HepG2 (cell line): ENCODE data around the gene VDAC1. TPM values are rescaled to one million over a fixed set of nuclear protein-coding genes. Genes with fewer than 3 reads are reported as not detected.

Source experiments
- DMAP1 ChIP-seq: IDR thresholded peaks from 2 replicates; pipeline ENCODE4 v1.6.1; 2016
- FOXK2 ChIP-seq: fragments of 450-650 bp; IDR thresholded peaks from 2 replicates; pipeline ENCODE4 v1.6.1; 2016
- IRF2 ChIP-seq: IDR thresholded peaks from 2 replicates; pipeline ENCODE4 v1.6.1; 2018; ENCODE audit warnings: missing genetic modification reagents, missing compliant biosample characterization
- JUNB ChIP-seq: sonication (generic); formaldehyde crosslinking; IDR thresholded peaks from 2 replicates; pipeline ENCODE4 v1.8.0; 2022; ENCODE audit warnings: missing genetic modification reagents, mild to moderate bottlenecking, borderline replicate concordance
- KLF11 ChIP-seq: IDR thresholded peaks from 2 replicates; pipeline ENCODE4 v1.6.1; 2016; ENCODE audit warnings: missing compliant biosample characterization
- MEIS2 ChIP-seq: sonication (generic); formaldehyde crosslinking; IDR thresholded peaks from 2 replicates; pipeline ENCODE4 v1.9.0; 2021; ENCODE audit warnings: mild to moderate bottlenecking, missing genetic modification reagents
- MYC ChIP-seq: sonication (generic); formaldehyde crosslinking; IDR thresholded peaks from 2 replicates; pipeline ENCODE4 v1.9.0; 2021; ENCODE audit warnings: missing genetic modification reagents, borderline replicate concordance
- PRMT3 ChIP-seq: sonication (generic); formaldehyde crosslinking; IDR thresholded peaks from 2 replicates; pipeline ENCODE4 v1.8.1; 2022; ENCODE audit warnings: low read depth, mild to moderate bottlenecking, moderate library complexity, missing genetic modification reagents, borderline replicate concordance
- RAD21 ChIP-seq: fragments of 450-650 bp; formaldehyde crosslinking; IDR thresholded peaks from 2 replicates; pipeline ENCODE4 v1.5.0; 2020; ENCODE audit warnings: mild to moderate bottlenecking
- RCOR2 ChIP-seq: IDR thresholded peaks from 2 replicates; pipeline ENCODE4 v1.6.1; 2016; ENCODE audit warnings: missing biosample characterization, missing genetic modification reagents
- SMAD1 ChIP-seq: sonication (generic); formaldehyde crosslinking; IDR thresholded peaks from 2 replicates; pipeline ENCODE4 v1.4.0; 2020; ENCODE audit warnings: missing genetic modification reagents, low read depth, mild to moderate bottlenecking, borderline replicate concordance
- STAT5B ChIP-seq: sonication (generic); formaldehyde crosslinking; IDR thresholded peaks from 2 replicates; pipeline ENCODE4 v1.4.0; 2020; ENCODE audit warnings: missing genetic modification reagents
- THAP11 ChIP-seq: IDR thresholded peaks from 2 replicates; pipeline ENCODE4 v1.6.1; 2016; ENCODE audit warnings: missing biosample characterization, missing genetic modification reagents
- ZNF12 ChIP-seq: sonication (generic); formaldehyde crosslinking; IDR thresholded peaks from 2 replicates; pipeline ENCODE4 v1.5.0; 2020; ENCODE audit warnings: missing genetic modification reagents
- ZNF644 ChIP-seq: IDR thresholded peaks from 2 replicates; pipeline ENCODE4 v1.6.1; 2016; ENCODE audit warnings: low read depth
- ZNF709 ChIP-seq: sonication (generic); formaldehyde crosslinking; IDR thresholded peaks from 2 replicates; pipeline ENCODE4 v1.5.0; 2020; ENCODE audit warnings: mild to moderate bottlenecking, missing genetic modification reagents
- ZNF879 ChIP-seq: sonication (generic); formaldehyde crosslinking; IDR thresholded peaks from 2 replicates; pipeline ENCODE4 v1.8.1; 2023; ENCODE audit warnings: missing genetic modification reagents
- polyA plus RNA-seq, 8 experiments: library from polyadenylated mRNA; depleted of rRNA in 3 of 8; stranded (reverse) in 7 of 8; unstranded in 1 of 8; fragments of >200 nt; fragmentation: Illumina TruSeq in 4 of 8; extraction: Trizol in 4 of 8; gene quantifications; 2 replicates each; pipeline versions ENCODE4 v1.2.1 to v1.2.3, GENCODE V29; 2011 to 2016; ENCODE audit warnings: low read depth in 4 of 8, missing spikeins in 1 of 8, mixed read lengths in 1 of 8; ENCODE audit not compliant: insufficient read depth in 1 of 8
- total RNA-seq, 5 experiments: library from RNA; depleted of rRNA; stranded (reverse); fragments of >200 nt; fragmentation: Illumina TruSeq; extraction: Trizol; gene quantifications; 2 replicates each; pipeline ENCODE4 v1.2.3, GENCODE V29; 2016; ENCODE audit warnings: low read depth in 1 of 5
- TF ChIP-seq, protein P1 (sequence below): sonication (generic); formaldehyde crosslinking; IDR thresholded peaks from 2 replicates; pipeline ENCODE4 v1.5.0; 2020; ENCODE audit warnings: missing genetic modification reagents, mild to moderate bottlenecking, borderline replicate concordance
- TF ChIP-seq, protein P2 (sequence below): sonication (generic); formaldehyde crosslinking; IDR thresholded peaks from 2 replicates; pipeline ENCODE4 v1.8.0; 2022; ENCODE audit warnings: missing genetic modification reagents, mild to moderate bottlenecking, borderline replicate concordance
- TF ChIP-seq, protein P3 (sequence below): sonication (generic); formaldehyde crosslinking; IDR thresholded peaks from 2 replicates; pipeline ENCODE4 v1.4.0; 2020; ENCODE audit warnings: mild to moderate bottlenecking, missing genetic modification reagents
- TF ChIP-seq, protein P4 (sequence below): sonication (generic); formaldehyde crosslinking; IDR thresholded peaks from 2 replicates; pipeline ENCODE4 v1.5.1; 2020; ENCODE audit warnings: mild to moderate bottlenecking, missing genetic modification reagents
- TF ChIP-seq, protein P5 (sequence below): sonication (generic); formaldehyde crosslinking; IDR thresholded peaks from 2 replicates; pipeline ENCODE4 v1.5.1; 2020; ENCODE audit warnings: mild to moderate bottlenecking, missing genetic modification reagents, moderate library complexity

Gene VDAC1
- total and polyA plus RNA-seq, 2 of the 13 experiments (the other 11 are each of a cell fraction or from before 2014, with no cell fraction given), result 112 to 380 TPM

DNA sequence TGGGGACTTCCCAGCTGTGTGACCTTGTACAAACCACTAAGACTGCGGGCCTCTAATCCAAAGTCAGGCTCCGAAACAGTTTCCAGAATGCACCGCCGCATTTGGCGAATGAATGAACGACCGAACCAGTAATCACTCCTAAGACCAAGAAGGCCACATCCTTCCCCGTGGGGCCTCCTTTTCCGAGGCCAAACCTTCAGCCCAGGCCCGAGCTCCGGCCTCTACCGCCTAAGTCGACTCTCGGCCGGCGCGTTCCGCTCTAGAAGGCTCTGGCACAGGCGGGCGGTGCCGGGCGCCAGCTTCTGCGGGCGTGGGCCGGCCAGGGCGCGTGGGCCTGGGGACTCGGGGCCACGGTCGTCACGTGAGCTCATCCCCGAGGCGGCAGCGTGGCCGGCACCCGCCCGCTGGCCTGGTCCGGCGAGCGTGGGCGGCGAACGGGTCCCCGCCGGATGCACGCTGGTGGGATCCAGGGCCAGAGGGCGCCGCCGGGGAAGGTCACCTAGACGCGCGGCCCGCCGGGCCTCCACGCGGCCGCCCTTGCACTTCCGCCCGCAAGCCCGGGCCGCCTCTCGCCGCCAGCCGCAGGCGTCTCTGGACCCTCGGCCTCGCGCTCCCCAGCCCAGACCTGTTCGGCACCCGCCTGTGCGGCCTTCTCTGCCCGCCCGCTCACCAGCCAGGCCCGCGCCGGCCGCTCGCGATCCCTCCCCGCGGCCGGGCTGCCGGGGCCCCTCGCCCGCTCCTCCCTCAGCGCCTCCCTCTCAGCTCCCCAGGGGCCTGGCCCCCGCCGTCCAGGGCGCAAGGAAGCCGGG, 754 bp downstream of the VDAC1 start (continued):
- TF ChIP-seq, protein P1, sequence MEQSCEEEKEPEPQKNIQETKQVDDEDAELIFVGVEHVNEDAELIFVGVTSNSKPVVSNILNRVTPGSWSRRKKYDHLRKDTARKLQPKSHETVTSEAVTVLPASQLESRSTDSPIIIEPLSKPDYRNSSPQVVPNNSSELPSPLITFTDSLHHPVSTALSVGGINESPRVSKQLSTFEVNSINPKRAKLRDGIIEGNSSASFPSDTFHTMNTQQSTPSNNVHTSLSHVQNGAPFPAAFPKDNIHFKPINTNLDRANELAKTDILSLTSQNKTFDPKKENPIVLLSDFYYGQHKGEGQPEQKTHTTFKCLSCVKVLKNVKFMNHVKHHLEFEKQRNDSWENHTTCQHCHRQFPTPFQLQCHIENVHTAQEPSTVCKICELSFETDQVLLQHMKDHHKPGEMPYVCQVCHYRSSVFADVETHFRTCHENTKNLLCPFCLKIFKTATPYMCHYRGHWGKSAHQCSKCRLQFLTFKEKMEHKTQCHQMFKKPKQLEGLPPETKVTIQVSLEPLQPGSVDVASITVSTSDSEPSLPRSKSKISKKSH (CRISPR knock-in tag), result no peak
- TF ChIP-seq, protein P2, sequence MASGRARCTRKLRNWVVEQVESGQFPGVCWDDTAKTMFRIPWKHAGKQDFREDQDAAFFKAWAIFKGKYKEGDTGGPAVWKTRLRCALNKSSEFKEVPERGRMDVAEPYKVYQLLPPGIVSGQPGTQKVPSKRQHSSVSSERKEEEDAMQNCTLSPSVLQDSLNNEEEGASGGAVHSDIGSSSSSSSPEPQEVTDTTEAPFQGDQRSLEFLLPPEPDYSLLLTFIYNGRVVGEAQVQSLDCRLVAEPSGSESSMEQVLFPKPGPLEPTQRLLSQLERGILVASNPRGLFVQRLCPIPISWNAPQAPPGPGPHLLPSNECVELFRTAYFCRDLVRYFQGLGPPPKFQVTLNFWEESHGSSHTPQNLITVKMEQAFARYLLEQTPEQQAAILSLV (CRISPR knock-in tag), result peak; percentile 42; the same call in 1 of the 2 replicates
- TF ChIP-seq RCOR2 (no peak), ZNF879 (no peak), SMAD1 (CRISPR knock-in tag) (no peak), ZNF12 (CRISPR knock-in tag) (no peak), MYC (CRISPR knock-in tag) (no peak; the same call in 1 of the 2 replicates), IRF2 (CRISPR knock-in tag) (no peak), KLF11 (CRISPR knock-in tag) (no peak), THAP11 (CRISPR knock-in tag) (no peak), MEIS2 (CRISPR knock-in tag) (no peak), JUNB (no peak), FOXK2 (no peak), RAD21 (CRISPR knock-in tag) (peak; percentile 30; the same call in 1 of the 2 replicates), DMAP1 (peak; percentile 54; the same call in 1 of the 2 replicates), STAT5B (CRISPR knock-in tag) (no peak), PRMT3 (CRISPR knock-in tag) (no peak), ZNF709 (peak; percentile 53; the same call in 1 of the 2 replicates), ZNF644 (CRISPR knock-in tag) (no peak)
- TF ChIP-seq, protein P3, sequence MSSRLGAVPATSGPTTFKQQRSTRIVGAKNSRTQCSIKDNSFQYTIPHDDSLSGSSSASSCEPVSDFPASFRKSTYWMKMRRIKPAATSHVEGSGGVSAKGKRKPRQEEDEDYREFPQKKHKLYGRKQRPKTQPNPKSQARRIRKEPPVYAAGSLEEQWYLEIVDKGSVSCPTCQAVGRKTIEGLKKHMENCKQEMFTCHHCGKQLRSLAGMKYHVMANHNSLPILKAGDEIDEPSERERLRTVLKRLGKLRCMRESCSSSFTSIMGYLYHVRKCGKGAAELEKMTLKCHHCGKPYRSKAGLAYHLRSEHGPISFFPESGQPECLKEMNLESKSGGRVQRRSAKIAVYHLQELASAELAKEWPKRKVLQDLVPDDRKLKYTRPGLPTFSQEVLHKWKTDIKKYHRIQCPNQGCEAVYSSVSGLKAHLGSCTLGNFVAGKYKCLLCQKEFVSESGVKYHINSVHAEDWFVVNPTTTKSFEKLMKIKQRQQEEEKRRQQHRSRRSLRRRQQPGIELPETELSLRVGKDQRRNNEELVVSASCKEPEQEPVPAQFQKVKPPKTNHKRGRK (CRISPR knock-in tag), result no peak
- TF ChIP-seq, protein P4, sequence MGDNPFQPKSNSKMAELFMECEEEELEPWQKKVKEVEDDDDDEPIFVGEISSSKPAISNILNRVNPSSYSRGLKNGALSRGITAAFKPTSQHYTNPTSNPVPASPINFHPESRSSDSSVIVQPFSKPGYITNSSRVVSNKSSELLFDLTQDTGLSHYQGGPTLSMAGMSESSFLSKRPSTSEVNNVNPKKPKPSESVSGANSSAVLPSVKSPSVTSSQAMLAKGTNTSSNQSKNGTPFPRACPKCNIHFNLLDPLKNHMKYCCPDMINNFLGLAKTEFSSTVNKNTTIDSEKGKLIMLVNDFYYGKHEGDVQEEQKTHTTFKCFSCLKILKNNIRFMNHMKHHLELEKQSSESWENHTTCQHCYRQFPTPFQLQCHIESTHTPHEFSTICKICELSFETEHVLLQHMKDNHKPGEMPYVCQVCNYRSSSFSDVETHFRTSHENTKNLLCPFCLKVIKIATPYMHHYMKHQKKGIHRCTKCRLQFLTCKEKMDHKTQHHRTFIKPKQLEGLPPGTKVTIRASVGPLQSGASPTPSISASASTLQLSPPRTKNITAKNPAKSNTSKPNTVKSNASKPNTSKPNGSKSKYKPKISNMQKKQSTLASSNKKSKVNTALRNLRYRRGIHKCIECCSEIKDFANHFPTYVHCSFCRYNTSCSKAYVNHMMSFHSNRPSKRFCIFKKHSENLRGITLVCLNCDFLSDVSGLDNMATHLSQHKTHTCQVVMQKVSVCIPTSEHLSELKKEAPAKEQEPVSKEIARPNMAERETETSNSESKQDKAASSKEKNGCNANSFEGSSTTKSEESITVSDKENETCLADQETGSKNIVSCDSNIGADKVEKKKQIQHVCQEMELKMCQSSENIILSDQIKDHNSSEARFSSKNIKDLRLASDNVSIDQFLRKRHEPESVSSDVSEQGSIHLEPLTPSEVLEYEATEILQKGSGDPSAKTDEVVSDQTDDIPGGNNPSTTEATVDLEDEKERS (CRISPR knock-in tag), result no peak
- TF ChIP-seq, protein P5, sequence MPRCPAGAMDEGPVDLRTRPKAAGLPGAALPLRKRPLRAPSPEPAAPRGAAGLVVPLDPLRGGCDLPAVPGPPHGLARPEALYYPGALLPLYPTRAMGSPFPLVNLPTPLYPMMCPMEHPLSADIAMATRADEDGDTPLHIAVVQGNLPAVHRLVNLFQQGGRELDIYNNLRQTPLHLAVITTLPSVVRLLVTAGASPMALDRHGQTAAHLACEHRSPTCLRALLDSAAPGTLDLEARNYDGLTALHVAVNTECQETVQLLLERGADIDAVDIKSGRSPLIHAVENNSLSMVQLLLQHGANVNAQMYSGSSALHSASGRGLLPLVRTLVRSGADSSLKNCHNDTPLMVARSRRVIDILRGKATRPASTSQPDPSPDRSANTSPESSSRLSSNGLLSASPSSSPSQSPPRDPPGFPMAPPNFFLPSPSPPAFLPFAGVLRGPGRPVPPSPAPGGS, result peak; percentile 21; the same call in 1 of the 2 replicates
